GM12878 (cell line): ENCODE measurements around the gene EHD4. TPM values are rescaled to one million over a fixed set of nuclear protein-coding genes. Genes with fewer than 3 reads are reported as not detected.

Experiments used
- ATAC-seq: fragments of 200-7000 bp; cut with Tn5 transposase; 3 replicates; pipeline ENCODE4 v1.9.1; 2020; ENCODE audit warnings: mild to moderate bottlenecking, moderate library complexity
- BruUV-seq: library from RNA; stranded (reverse); fragments of 400-500 nt; replicated peaks from 2 replicates; lab custom pipeline; 2021; lab: Mats Ljungman, UMichigan
- CTCF ChIA-PET: fragments of 300-600 bp; sonication (Branson Sonifier 250); formaldehyde crosslinking; extraction: SDS; loops from one replicate; lab custom pipeline; 2021; ENCODE audit warnings: inconsistent platforms; lab: Yijun Ruan, JAX
- POLR2A ChIA-PET: fragments of 350-600 bp; formaldehyde crosslinking; extraction: SDS; loops from one replicate; lab custom pipeline; 2021; ENCODE audit warnings: inconsistent platforms; lab: Charles Lee
- RAD21 ChIA-PET: fragments of 300-600 bp; sonication (Branson Sonifier 250); formaldehyde crosslinking; loops from one replicate; lab custom pipeline; 2023; ENCODE audit warnings: antibody characterized with exemption; ENCODE audit not compliant: unreplicated experiment; lab: Charles Lee
- SMC1A ChIA-PET: fragments of 300-600 bp; sonication (Branson Sonifier 250); formaldehyde crosslinking; loops from one replicate; lab custom pipeline; 2023; ENCODE audit not compliant: unreplicated experiment, uncharacterized antibody; lab: Charles Lee
- DNase-seq: peaks from one replicate; pipeline ENCODE4 v3.0.0-alpha.2; 2011; ENCODE audit warnings: low read depth, low spot score
- FAIRE-seq: peaks from 3 replicates; lab custom pipeline; 2011; peaks lifted over from hg19 to GRCh38; lab: Jason Lieb, UNC
- H2AFZ ChIP-seq: 2 replicates; pipeline ENCODE4 v1.6.0; 2011; ENCODE audit warnings: low read depth, low read length, control low read depth; ENCODE audit not compliant: control insufficient read depth
- H3K27ac ChIP-seq: 2 replicates; pipeline ENCODE4 v1.5.1; 2011; ENCODE audit warnings: control low read depth; ENCODE audit not compliant: control insufficient read depth, insufficient read depth
- H3K27me3 ChIP-seq, 2 experiments: replicated peaks in 1 of 2; 2 replicates each; pipeline versions ENCODE4 v1.6.0 to v1.6.1; 2011; ENCODE audit warnings: low read length in 1 of 2; ENCODE audit not compliant: control insufficient read depth in 2 of 2, insufficient read depth in 2 of 2
- H3K36me3 ChIP-seq, 2 experiments: 2 replicates each; pipeline ENCODE4 v1.5.1; 2011; ENCODE audit warnings: low read length in 1 of 2; ENCODE audit not compliant: control insufficient read depth in 2 of 2, insufficient read depth in 2 of 2
- H3K4me1 ChIP-seq: 2 replicates; pipeline ENCODE4 v1.6.1; 2011; ENCODE audit warnings: mild to moderate bottlenecking, low read length, moderate library complexity, mixed read lengths; ENCODE audit not compliant: control insufficient read depth, insufficient read depth
- H3K4me2 ChIP-seq: 2 replicates; pipeline ENCODE4 v1.6.0; 2011; ENCODE audit warnings: control low read depth; ENCODE audit not compliant: control insufficient read depth, insufficient read depth
- H3K4me3 ChIP-seq: fragments of 200-600 bp; sonication (generic); 2 replicates; pipeline ENCODE4 v1.5.1; 2016
- H3K79me2 ChIP-seq: 2 replicates; pipeline ENCODE4 v1.6.0; 2011; ENCODE audit warnings: low read length; ENCODE audit not compliant: control insufficient read depth, insufficient read depth
- H3K9ac ChIP-seq: 2 replicates; pipeline ENCODE4 v1.8.0; 2011; ENCODE audit warnings: low read length, control low read depth, mixed read lengths; ENCODE audit not compliant: control insufficient read depth, insufficient read depth
- H3K9me3 ChIP-seq: replicated peaks from 3 replicates; pipeline ENCODE4 v1.5.1; 2011; ENCODE audit warnings: mild to moderate bottlenecking, low read length; ENCODE audit not compliant: control insufficient read depth, insufficient read depth
- H4K20me1 ChIP-seq: 2 replicates; pipeline ENCODE4 v1.6.0; 2011; ENCODE audit not compliant: control insufficient read depth, insufficient read depth
- BMI1 ChIP-seq: fragments of 450-650 bp; IDR thresholded peaks from 2 replicates; pipeline ENCODE4 v1.6.1; 2016; ENCODE audit warnings: mild to moderate bottlenecking, moderate library complexity, borderline replicate concordance
- CHD1 ChIP-seq: IDR thresholded peaks from 2 replicates; pipeline ENCODE4 v1.6.1; 2012; ENCODE audit warnings: low read depth, low read length, improper control_type of control experiment
- ETV6 ChIP-seq, 2 experiments: fragments of 450-650 bp in 1 of 2; IDR thresholded peaks in 1 of 2; conservative IDR thresholded peaks in 1 of 2; 2 replicates each; pipeline ENCODE4 v1.6.1; 2014; ENCODE audit warnings: antibody characterized with exemption in 1 of 2, borderline replicate concordance in 1 of 2, low read depth in 1 of 2, mild to moderate bottlenecking in 1 of 2, moderate library complexity in 1 of 2
- HCFC1 ChIP-seq: fragments of 150-350 bp; IDR thresholded peaks from 2 replicates; pipeline ENCODE4 v1.6.1; 2014; ENCODE audit warnings: low read length
- RAD21 ChIP-seq: IDR thresholded peaks from 2 replicates; pipeline ENCODE4 v1.6.1; 2011; ENCODE audit warnings: mild to moderate bottlenecking, low read depth, low read length, moderate library complexity; ENCODE audit not compliant: insufficient read depth
- SREBF2 ChIP-seq: IDR thresholded peaks from 2 replicates; pipeline ENCODE4 v1.6.1; 2012; ENCODE audit warnings: mild to moderate bottlenecking, low read length
- ZBTB4 ChIP-seq: fragments of 450-650 bp; formaldehyde crosslinking; IDR thresholded peaks from 2 replicates; pipeline ENCODE4 v1.4.0; 2022; ENCODE audit warnings: mild to moderate bottlenecking, moderate library complexity
- ZSCAN29 ChIP-seq: fragments of 450-650 bp; IDR thresholded peaks from 2 replicates; pipeline ENCODE4 v1.6.1; 2017; ENCODE audit warnings: mild to moderate bottlenecking, moderate library complexity
- WGBS: methylation state at CpG from one replicate; pipeline ENCODE4 v1.1.6; 2016; ENCODE audit warnings: low lambda C conversion rate; ENCODE audit not compliant: insufficient replicate concordance, insufficient coverage; ENCODE audit errors: missing lambda C conversion rate; 5-methylcytosine and 5-hydroxymethylcytosine counted together
- in situ Hi-C: fragments of 300-500 bp; cut with MboI; formaldehyde crosslinking; loops from 9 replicates; pipeline ENCODE4 v1.14.3; 2018; ENCODE audit warnings: mixed read lengths
- intact Hi-C: fragments of 100-400 bp; cut with micrococcal nuclease; formaldehyde crosslinking; loops from one replicate; pipeline ENCODE4 v1.14.2; 2022; ENCODE audit not compliant: unreplicated experiment
- polyA plus RNA-seq, 11 experiments: library from polyadenylated mRNA; depleted of rRNA in 4 of 11; unstranded in 6 of 11; stranded (reverse) in 5 of 11; fragments of >200 nt; fragmentation: Nextera tagmentation in 4 of 11; fragmentation: Illumina TruSeq in 1 of 11; extraction: Ambion mirVana in 4 of 11; extraction: Trizol in 1 of 11; gene quantifications; 1 replicate in 1 of 11; 2 replicates in 10 of 11; pipeline versions ENCODE4 v1.2.1 to v1.2.3, GENCODE V29; 2011 to 2016; ENCODE audit warnings: inconsistent platforms in 2 of 11, missing spikeins in 2 of 11, low read depth in 1 of 11
- total RNA-seq, 4 experiments: library from RNA; depleted of rRNA in 3 of 4; stranded (reverse); fragments of >200 nt in 3 of 4; fragmentation: Illumina TruSeq in 1 of 4; extraction: Trizol in 1 of 4; gene quantifications; 2 replicates each; pipeline versions ENCODE4 v1.2.1 to v1.2.3, GENCODE V29; 2013 to 2021

EHD4 gene
- total and polyA plus RNA-seq, 10 of the 15 experiments (the other 5 are each of a cell fraction or from before 2014, with no cell fraction given) = 4.2 to 62.9 (median 44.7) TPM

GRCh38 chr15:41979493-41980266 lies 7.3 kb upstream of the EHD4 start:
- no peak for FAIRE-seq
- no peak overlapping the region for H3K4me2 ChIP-seq

More at GRCh38 chr15:41979493-41980266, 7.3 kb upstream of the EHD4 start:
- ChIA-PET CTCF (interaction anchor here (0.6 to 3.3 kb wide), 5 partner anchors 10 to 103 kb away, joined by 3 to 19 read pairs (median 3); no protein-coding TSS in a partner anchor), SMC1A (interaction anchor here (0.6 to 1.9 kb wide), 4 partner anchors 9 to 30 kb away, joined by 3 to 7 read pairs (median 3); no protein-coding TSS in a partner anchor), RAD21 (interaction anchor here (0.6 kb wide), 1 partner anchor 22 kb away, joined by 5 read pairs; no protein-coding TSS in a partner anchor), POLR2A (interaction anchor here (1.1 kb wide), 1 partner anchor 22 kb away, joined by 3 read pairs; no protein-coding TSS in a partner anchor)
- Histone ChIP-seq H3K9me3 (no peaks in the 10 kb centered on the region), H3K9ac (no peak overlapping the region), H3K27ac (no peak overlapping the region), H3K27me3 (peaks cover 0 to 2% of the 10 kb centered on the region in 2 experiments; a peak in 1 of 4 replicates), H3K4me3 (no peak overlapping the region), H2AFZ (no peak overlapping the region), H4K20me1 (no peaks in the 10 kb centered on the region), H3K4me1 (no peaks in the 10 kb centered on the region), H3K79me2 (no peaks in the 10 kb centered on the region), H3K36me3 (no peaks in the 10 kb centered on the region)
- intact Hi-C loops = no loop called here
- ATAC-seq (no peak), DNase-seq (no peak)
- TF ChIP-seq CHD1 (no peak), ZSCAN29 (no peak), HCFC1 (no peak), BMI1 (no peak), ETV6 (conservative IDR thresholded peaks at IDR 0.05 in 1 of 2, IDR thresholded peaks at IDR 0.05 in 1 of 2; ENCODE audit: borderline replicate concordance in 1 of 2, low read depth in 1 of 2) (no peak), ZBTB4 (CRISPR knock-in tag) (no peak), RAD21 (no peak), SREBF2 (no peak)
- no TSS peak for BruUV-seq
- WGBS = 69% methylated on average over 5 of the region's 5 CpGs
- in situ Hi-C loops = no loop called here
